Muscle layer of duodenum (tissue), 2 donors: ENCODE measurements around the gene IL34.

Experiments
- H3K27ac ChIP-seq: one replicate; pipeline ENCODE4 v1.7.0; 2013; ENCODE audit warnings: mild to moderate bottlenecking, low read length
- H3K27me3 ChIP-seq: one replicate; pipeline ENCODE4 v1.7.0; 2013; ENCODE audit warnings: low read depth, mild to moderate bottlenecking, control low read depth, low read length
- H3K36me3 ChIP-seq, 2 donors: one replicate each; pipeline ENCODE4 v1.7.0; 2013; ENCODE audit warnings: low read length in 2 of 2, control low read depth in 1 of 2, mild to moderate bottlenecking in 1 of 2; ENCODE audit not compliant: insufficient read depth in 2 of 2, control insufficient read depth in 1 of 2
- H3K4me1 ChIP-seq, 2 donors: one replicate each; pipeline ENCODE4 v1.7.0; 2013; ENCODE audit warnings: low read length in 2 of 2, mild to moderate bottlenecking in 2 of 2, control low read depth in 1 of 2, moderate library complexity in 1 of 2; ENCODE audit not compliant: insufficient read depth in 2 of 2, control insufficient read depth in 1 of 2
- H3K4me3 ChIP-seq, 2 donors: one replicate each; pipeline ENCODE4 v1.7.0; 2013; ENCODE audit warnings: low read length in 2 of 2, low read depth in 1 of 2, mild to moderate bottlenecking in 1 of 2
- H3K9me3 ChIP-seq, 2 donors: one replicate each; pipeline ENCODE4 v1.7.0; 2013; ENCODE audit warnings: low read length in 2 of 2, control low read depth in 1 of 2, mild to moderate bottlenecking in 1 of 2; ENCODE audit not compliant: control insufficient read depth in 1 of 2
- donor health status: healthy.

The IL34 gene

GRCh38 chr16:70702624-70703023 lies 56.3 kb downstream of the IL34 start:
- no peaks in the 10 kb centered on the region for H3K27me3 ChIP-seq
- peak overlapping the region; percentile 92 for H3K27ac ChIP-seq
- H3K4me3 ChIP-seq: peak overlapping the region in 1 of 2 donors; percentile 20
- H3K36me3 ChIP-seq: peaks cover 0 to 3% of the 10 kb centered on the region in 2 donors
- H3K4me1 ChIP-seq: peaks cover 32 to 71% of the 10 kb centered on the region in 2 donors
- H3K9me3 ChIP-seq: no peaks in the 10 kb centered on the region

GRCh38 chr16:70703041-70703834 lies 56.9 kb downstream of the IL34 start:
- H3K9me3 ChIP-seq: no peaks in the 10 kb centered on the region
- peak overlapping the region in 1 of 2 donors; percentile 20 for H3K4me3 ChIP-seq
- H3K4me1 ChIP-seq: peaks cover 32 to 65% of the 10 kb centered on the region in 2 donors
- peak overlapping the region; percentile 92 for H3K27ac ChIP-seq
- H3K27me3 ChIP-seq: no peaks in the 10 kb centered on the region
- peaks cover 0 to 3% of the 10 kb centered on the region in 2 donors for H3K36me3 ChIP-seq

- Histone ChIP-seq H3K4me3 (no peak overlapping the region), H3K9me3 (no peaks in the 10 kb centered on the region), H3K4me1 (peaks cover 32 to 67% of the 10 kb centered on the region in 2 donors), H3K27me3 (no peaks in the 10 kb centered on the region), H3K36me3 (peaks cover 0 to 3% of the 10 kb centered on the region in 2 donors), H3K27ac (peak overlapping the region; percentile 92)
These were observed 57.5 kb downstream of the IL34 start for GRCh38 chr16:70703835-70704381.

DNA sequence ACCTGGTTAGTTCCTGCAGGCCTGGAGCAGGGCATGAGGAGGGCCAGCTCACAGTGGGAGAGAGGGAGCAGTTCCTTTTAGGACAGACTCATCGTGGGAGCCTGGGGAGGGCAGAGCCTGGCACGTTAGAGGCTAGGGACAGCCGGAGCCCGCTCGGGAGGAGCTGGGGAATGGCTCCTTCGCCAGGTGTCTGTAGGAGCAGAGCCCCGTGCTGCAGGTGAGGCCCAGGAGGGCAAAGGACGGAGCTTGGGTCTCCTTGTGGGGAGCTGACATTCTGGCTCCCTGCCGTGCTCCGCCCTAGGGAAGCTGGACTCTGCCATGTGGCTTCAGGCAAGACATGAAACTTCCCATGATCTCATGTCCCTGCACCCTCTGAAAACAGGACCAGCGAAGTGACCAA lies 58.2 kb downstream of the IL34 start:
- no peak overlapping the region for H3K4me3 ChIP-seq
- H3K36me3 ChIP-seq: no peaks in the 10 kb centered on the region
- H3K4me1 ChIP-seq: peaks cover 32 to 68% of the 10 kb centered on the region in 2 donors
- no peaks in the 10 kb centered on the region for H3K27me3 ChIP-seq
- H3K9me3 ChIP-seq: no peaks in the 10 kb centered on the region
- peak overlapping the region; percentile 92 for H3K27ac ChIP-seq

GRCh38 chr16:70705056-70705455 lies 58.7 kb downstream of the IL34 start:
- peaks cover 32 to 69% of the 10 kb centered on the region in 2 donors for H3K4me1 ChIP-seq
- H3K9me3 ChIP-seq: no peaks in the 10 kb centered on the region
- no peaks in the 10 kb centered on the region for H3K36me3 ChIP-seq
- no peaks in the 10 kb centered on the region for H3K27me3 ChIP-seq
- no peak overlapping the region for H3K27ac ChIP-seq
- H3K4me3 ChIP-seq: no peak overlapping the region

DNA sequence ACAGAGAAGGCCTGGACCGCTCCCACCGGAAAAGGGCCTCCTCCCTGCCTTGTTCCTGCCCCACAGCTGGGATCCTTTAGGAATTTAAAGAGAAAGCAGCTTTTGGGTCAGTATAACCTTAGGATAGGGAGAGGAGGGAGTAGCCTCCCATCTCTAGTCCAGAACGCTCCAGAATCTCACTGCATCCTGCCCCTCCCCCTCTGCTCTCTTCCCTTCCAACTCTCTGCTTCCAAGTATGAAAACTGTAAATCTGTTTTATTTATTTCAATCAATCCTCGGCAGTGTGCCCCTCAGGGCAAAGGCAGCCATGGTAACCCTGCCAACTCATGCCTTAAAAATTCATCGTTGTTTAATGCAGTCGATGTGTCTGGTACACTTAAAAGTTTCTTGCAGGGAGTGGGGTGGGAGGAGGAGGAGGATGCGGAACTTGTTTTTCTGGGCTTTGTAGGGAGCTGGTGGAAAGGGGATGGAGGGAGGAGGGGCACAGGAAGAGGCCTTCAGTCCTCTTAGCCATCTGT lies 60.6 kb downstream of the IL34 start:
- Histone ChIP-seq H3K9me3 (no peaks in the 10 kb centered on the region), H3K36me3 (no peaks in the 10 kb centered on the region), H3K27me3 (no peaks in the 10 kb centered on the region), H3K27ac (peak overlapping the region; percentile 65), H3K4me1 (peaks cover 27 to 55% of the 10 kb centered on the region in 2 donors), H3K4me3 (no peak overlapping the region)

DNA sequence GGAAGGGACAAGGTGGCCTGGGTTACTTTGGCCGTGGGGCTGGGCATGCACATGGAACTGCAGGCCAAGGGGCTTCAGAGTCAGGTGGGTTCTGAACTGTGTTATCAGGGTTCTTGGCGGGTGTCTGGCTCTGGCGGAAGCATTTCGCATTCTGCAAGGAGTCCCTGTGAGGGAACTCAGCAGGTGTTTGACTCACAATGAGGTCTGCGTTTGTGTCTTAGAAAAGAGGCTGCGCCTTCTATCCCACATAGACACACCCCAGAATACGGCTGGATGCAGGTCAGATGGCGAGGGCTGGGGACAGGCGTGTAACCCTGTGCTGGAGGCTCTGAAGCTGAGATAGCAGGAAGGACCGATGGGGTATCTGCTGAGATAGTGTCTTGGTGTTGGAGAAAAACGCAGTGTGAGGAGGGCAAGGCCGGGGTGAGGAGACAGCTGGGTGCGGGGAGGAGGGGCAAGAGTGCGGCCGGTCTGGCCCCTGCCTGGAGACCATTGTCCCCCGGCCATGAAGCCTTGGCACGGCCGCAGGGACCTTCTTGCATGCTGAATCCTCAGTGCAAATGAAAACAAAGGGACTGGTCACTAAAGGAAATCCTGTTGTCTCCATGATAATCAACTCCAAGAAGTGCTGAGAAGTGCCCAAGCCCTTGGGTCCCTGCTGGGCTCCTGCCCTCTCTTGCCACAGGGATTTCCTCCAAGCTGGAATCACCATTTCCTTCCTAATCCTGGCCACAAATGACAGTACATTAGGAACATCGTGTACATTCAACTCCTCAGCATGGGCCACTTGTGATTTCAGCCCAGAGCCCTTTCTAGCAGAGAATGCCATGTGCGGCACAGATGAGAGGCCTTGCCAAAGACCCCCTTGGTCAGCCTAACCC lies 62.2 kb downstream of the IL34 start:
- Histone ChIP-seq H3K27me3 (no peaks in the 10 kb centered on the region), H3K9me3 (no peaks in the 10 kb centered on the region), H3K27ac (no peak overlapping the region), H3K4me3 (no peak overlapping the region), H3K36me3 (no peaks in the 10 kb centered on the region), H3K4me1 (peaks cover 25 to 44% of the 10 kb centered on the region in 2 donors)

GRCh38 chr16:70709457-70709856 lies 63.1 kb downstream of the IL34 start:
- Histone ChIP-seq H3K27ac (no peak overlapping the region), H3K27me3 (no peaks in the 10 kb centered on the region), H3K4me1 (peaks cover 24 to 35% of the 10 kb centered on the region in 2 donors), H3K36me3 (no peaks in the 10 kb centered on the region), H3K4me3 (no peak overlapping the region), H3K9me3 (no peaks in the 10 kb centered on the region)

GRCh38 chr16:70709942-70710341 lies 63.6 kb downstream of the IL34 start:
- no peaks in the 10 kb centered on the region for H3K36me3 ChIP-seq
- H3K27ac ChIP-seq: no peak overlapping the region
- no peak overlapping the region for H3K4me3 ChIP-seq
- no peaks in the 10 kb centered on the region for H3K27me3 ChIP-seq
- peaks cover 23 to 32% of the 10 kb centered on the region in 2 donors for H3K4me1 ChIP-seq
- H3K9me3 ChIP-seq: no peaks in the 10 kb centered on the region
